ENCODE results near the gene DYNC1H1. TPM values are rescaled to one million over a fixed set of nuclear protein-coding genes. Genes with fewer than 3 reads are reported as not detected.
"Not testable (repeated sequence)": the region's sequence is repeated elsewhere in the genome, so short reads cannot be mapped to it uniquely, and the experiment has no call there.

DYNC1H1 gene
- total RNA-seq, 4 donors from 2014 or later: 486 to 737 (median 718) TPM

DNA sequence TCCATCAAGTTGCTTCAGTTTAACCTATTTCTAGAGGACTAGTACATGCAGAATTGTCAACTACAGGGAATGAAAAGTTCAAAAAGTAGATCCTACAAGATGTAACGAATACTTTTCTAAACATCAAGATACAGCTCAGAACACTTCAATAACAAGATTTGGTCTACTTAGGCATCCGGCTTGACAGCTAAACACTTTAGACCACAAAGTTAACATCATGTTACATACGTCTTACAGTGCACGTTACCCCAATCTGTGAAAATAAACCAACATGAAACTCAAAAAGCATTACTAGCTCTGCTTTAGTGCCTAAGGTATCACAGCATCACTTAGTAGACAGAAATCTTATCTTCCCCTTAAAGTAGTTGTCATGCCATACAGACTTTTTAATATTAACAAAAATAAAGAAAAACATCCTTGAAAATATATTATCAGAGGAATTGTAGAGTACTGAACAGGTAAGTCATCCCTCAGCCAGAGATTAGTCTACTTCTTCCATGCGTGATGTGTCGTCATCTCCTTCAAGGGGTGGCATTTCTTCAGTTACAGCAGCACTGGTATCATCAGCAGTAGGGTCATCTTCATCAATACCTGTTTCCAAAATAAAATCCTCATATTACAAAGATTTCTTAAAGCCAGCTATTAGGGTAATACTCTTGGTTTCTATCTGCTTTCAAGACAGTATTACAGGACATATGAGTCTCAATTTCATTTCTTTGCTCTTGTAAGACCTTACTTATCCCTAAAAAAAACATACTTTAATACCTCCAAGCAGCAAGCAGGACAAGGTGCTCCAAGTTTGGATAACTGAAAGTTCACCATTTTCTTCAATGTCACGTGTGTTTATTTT lies 117.1 kb downstream of the DYNC1H1 start:
- Histone ChIP-seq H3K9me3 (no peaks in the 10 kb centered on the region), H3K27ac (no peak overlapping the region), H3K4me3 (no peak overlapping the region), H3K27me3 (no peaks in the 10 kb centered on the region), H3K4me1 (peaks cover 22 to 43% of the 10 kb centered on the region in 2 donors), H3K36me3 (peaks cover 6 to 81% of the 10 kb centered on the region in 2 donors)
- no peak for ATAC-seq
- intact Hi-C loops (cut with DNase I; ENCODE audit: low total_unique reads) (no loop called here), in situ Hi-C loops (cut with MboI; ENCODE audit: low sequenced_read_pairs in 4 of 4) (loop anchor here in 1 of 4 donors (25.0 kb wide), 1 partner anchor 369 kb away; no protein-coding TSS in a partner anchor)
- TF ChIP-seq POLR2A (IDR thresholded peaks at IDR 0.05): no peak
- TF ChIP-seq, protein P1, sequence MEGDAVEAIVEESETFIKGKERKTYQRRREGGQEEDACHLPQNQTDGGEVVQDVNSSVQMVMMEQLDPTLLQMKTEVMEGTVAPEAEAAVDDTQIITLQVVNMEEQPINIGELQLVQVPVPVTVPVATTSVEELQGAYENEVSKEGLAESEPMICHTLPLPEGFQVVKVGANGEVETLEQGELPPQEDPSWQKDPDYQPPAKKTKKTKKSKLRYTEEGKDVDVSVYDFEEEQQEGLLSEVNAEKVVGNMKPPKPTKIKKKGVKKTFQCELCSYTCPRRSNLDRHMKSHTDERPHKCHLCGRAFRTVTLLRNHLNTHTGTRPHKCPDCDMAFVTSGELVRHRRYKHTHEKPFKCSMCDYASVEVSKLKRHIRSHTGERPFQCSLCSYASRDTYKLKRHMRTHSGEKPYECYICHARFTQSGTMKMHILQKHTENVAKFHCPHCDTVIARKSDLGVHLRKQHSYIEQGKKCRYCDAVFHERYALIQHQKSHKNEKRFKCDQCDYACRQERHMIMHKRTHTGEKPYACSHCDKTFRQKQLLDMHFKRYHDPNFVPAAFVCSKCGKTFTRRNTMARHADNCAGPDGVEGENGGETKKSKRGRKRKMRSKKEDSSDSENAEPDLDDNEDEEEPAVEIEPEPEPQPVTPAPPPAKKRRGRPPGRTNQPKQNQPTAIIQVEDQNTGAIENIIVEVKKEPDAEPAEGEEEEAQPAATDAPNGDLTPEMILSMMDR (IDR thresholded peaks at IDR 0.05 in 4 of 5, conservative IDR thresholded peaks at IDR 0.05 in 1 of 5): no peak
- DNase-seq: no peak

DNA sequence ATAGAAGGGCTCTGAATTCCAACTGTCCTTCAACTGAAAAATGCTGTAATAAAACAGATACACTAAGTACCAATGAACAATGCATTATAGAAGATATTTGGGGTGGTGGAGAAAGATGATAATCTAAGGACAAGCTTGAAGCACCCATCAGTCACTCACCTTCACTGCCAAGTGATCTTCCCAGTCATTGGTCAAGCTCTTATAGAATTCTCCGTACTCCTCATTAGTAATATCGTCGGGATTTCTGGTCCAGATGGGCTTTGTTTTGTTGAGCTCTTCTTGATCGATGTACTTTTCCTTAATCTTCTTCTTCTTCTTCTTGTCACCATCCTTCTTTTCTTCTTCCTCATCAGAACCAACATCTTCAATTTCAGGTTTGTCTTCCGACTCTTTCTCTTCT lies 120.1 kb downstream of the DYNC1H1 start:
- not testable (repeated sequence) for H3K4me3 ChIP-seq

GRCh38 chr14:102084931-102085330 lies 120.6 kb downstream of the DYNC1H1 start:
- ATAC-seq (no peak), DNase-seq (no peak)
- in situ Hi-C loops (cut with MboI; ENCODE audit: low sequenced_read_pairs in 4 of 4): loop anchor here in 1 of 4 donors (25.0 kb wide), 1 partner anchor 373 kb away; no protein-coding TSS in a partner anchor
- Histone ChIP-seq H3K27me3 (no peaks in the 10 kb centered on the region), H3K27ac (peak overlapping the region in 3 of 4 donors; percentile 96 to 99 (median 99)), H3K9me3 (no peaks in the 10 kb centered on the region), H3K4me1 (peaks cover 26 to 48% of the 10 kb centered on the region in 2 donors), H3K4me3 (peak overlapping the region in 2 of 4 donors; percentile 31 to 72), H3K36me3 (peaks cover 6 to 59% of the 10 kb centered on the region in 2 donors)
- no peak for TF ChIP-seq POLR2A (IDR thresholded peaks at IDR 0.05)
- TF ChIP-seq, protein P1 (IDR thresholded peaks at IDR 0.05 in 4 of 5, conservative IDR thresholded peaks at IDR 0.05 in 1 of 5): no peak
- intact Hi-C loops (cut with DNase I; ENCODE audit: low total_unique reads): no loop called here

More for the DNA sequence above, 120.1 kb downstream of the DYNC1H1 start:
- Histone ChIP-seq H3K36me3 (peaks cover 6 to 63% of the 10 kb centered on the region in 2 donors), H3K4me1 (peaks cover 26 to 48% of the 10 kb centered on the region in 2 donors), H3K27ac (peak overlapping the region in 1 of 4 donors; percentile 99)
- H3K27me3 ChIP-seq; ATAC-seq; H3K9me3 ChIP-seq; DNase-seq; intact Hi-C loops (cut with DNase I; ENCODE audit: low total_unique reads): not testable (repeated sequence)
- in situ Hi-C loops (cut with MboI; ENCODE audit: low sequenced_read_pairs in 4 of 4): loop anchor here in 1 of 4 donors (25.0 kb wide), 1 partner anchor 372 kb away; no protein-coding TSS in a partner anchor

DNA sequence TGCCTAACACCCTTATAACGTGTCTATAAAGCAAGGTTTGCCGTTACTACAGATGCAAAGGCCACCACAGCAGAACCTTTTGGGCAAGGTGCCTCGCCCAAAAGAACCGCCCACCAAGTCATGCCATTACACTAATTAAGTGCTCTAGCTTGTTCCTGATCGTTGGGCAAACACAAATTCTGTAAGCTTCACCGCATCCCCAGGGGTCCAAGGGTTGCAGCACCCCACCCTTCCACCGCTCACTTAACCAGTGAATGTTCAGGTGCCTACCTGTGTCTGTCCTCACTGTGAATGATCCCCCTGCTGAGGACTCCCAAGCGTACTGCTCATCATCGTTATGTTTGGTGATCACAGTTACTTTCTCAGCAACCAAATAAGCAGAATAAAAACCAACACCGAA lies 121.1 kb downstream of the DYNC1H1 start:
- Histone ChIP-seq H3K27me3 (no peaks in the 10 kb centered on the region), H3K4me3 (peak overlapping the region; percentile 72 to 93 (median 88)), H3K9me3 (no peaks in the 10 kb centered on the region), H3K4me1 (peaks cover 26 to 48% of the 10 kb centered on the region in 2 donors), H3K36me3 (peaks cover 6 to 54% of the 10 kb centered on the region in 2 donors), H3K27ac (peak overlapping the region; percentile 96 to 99 (median 99))
- in situ Hi-C loops (cut with MboI; ENCODE audit: low sequenced_read_pairs in 4 of 4): loop anchor here in 1 of 4 donors (25.0 kb wide), 1 partner anchor 373 kb away; no protein-coding TSS in a partner anchor
- intact Hi-C loops (cut with DNase I; ENCODE audit: low total_unique reads): no loop called here
- DNase-seq (no peak), ATAC-seq (no peak)
- no peak for TF ChIP-seq POLR2A (IDR thresholded peaks at IDR 0.05)
- TF ChIP-seq, protein P1 (IDR thresholded peaks at IDR 0.05 in 4 of 5, conservative IDR thresholded peaks at IDR 0.05 in 1 of 5): no peak
